Umbilical cord (tissue), 2 donors: ENCODE data around the gene CPLANE1. TPM values are rescaled to one million over a fixed set of nuclear protein-coding genes. Genes with fewer than 3 reads are reported as not detected.
A peak's percentile ranks its signal among the peaks of the same experiment; 100 is the strongest.
"Not testable (repeated sequence)": the region's sequence is repeated elsewhere in the genome, so short reads cannot be mapped to it uniquely, and the experiment has no call there.

Experiments used
- DNase-seq: peaks from one replicate; pipeline ENCODE4 v3.0.0-alpha.2; 2015; ENCODE audit warnings: low spot score
- total RNA-seq: library from RNA; depleted of rRNA; stranded (reverse); fragments of >200 nt; gene quantifications from one replicate; pipeline ENCODE4 v1.2.3, GENCODE V29; 2014; ENCODE audit warnings: low replicate concordance; ENCODE audit not compliant: insufficient read depth

Gene CPLANE1
- total RNA-seq = 34.2 TPM

GRCh38 chr5:37248970-37249814, at the start of gene CPLANE1:
Gene CPLANE1, minus strand, starts transcription at chr5:37249376. Its CDS starts 1,678 bp downstream, at chr5:37247698.
- peak; percentile 92 for DNase-seq

GRCh38 chr5:37296313-37296712, 47.1 kb upstream of the CPLANE1 start:
- not testable (repeated sequence) for DNase-seq

GRCh38 chr5:37283214-37283820, 34.1 kb upstream of the CPLANE1 start:
- no peak for DNase-seq

- DNase-seq = no peak
Measured at GRCh38 chr5:37275511-37275910, 26.3 kb upstream of the CPLANE1 start.

GRCh38 chr5:37272511-37272910, 23.3 kb upstream of the CPLANE1 start:
- peak; percentile 17 for DNase-seq

GRCh38 chr5:37268100-37268499, 18.9 kb upstream of the CPLANE1 start:
- DNase-seq = not testable (repeated sequence)

- no peak for DNase-seq
Measured at GRCh38 chr5:37255774-37256358, 6.7 kb upstream of the CPLANE1 start.

DNA sequence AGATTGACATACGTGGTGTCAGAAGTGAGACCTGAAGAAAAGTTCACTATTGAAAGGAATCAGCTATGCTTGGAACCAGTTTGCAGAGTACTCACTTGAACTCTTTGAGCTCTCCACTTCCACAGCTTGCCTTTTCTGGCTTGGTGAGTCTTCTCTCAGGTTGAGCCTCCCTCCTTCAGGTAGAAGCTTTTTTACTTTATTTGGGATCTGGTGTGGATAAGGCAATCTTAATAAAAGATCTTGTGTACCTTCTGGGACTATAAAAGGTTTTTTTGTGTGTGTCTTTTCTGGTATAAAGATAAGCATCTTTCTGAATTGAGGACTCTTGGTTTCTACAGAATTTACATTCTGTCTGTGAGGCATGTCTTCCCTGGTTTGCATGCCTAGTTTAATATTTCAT, 5.4 kb upstream of the CPLANE1 start:
- DNase-seq = no peak

DNA sequence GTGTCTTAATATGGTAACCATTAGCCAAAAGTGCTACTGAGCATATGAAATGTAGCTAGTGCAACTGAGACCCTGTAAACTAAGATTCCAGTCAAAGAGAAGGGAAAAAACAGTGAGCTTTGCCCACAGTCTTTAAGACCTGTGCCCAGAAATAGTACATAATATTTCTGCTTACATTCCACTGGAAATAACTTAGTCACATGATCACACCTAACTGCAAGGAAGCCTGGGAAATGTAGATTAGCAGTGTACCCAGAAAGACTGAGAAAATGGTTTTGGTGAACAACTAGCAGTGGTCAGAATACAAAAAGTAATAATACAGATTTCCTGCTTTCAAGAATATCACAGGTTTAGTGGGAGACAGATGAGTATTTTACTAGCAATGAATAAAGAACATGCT, 2.5 kb upstream of the CPLANE1 start:
- no peak for DNase-seq

GRCh38 chr5:37249815-37250164, 614 bp upstream of the CPLANE1 start:
- no peak for DNase-seq

GRCh38 chr5:37248421-37248969, 681 bp downstream of the CPLANE1 start:
- DNase-seq = peak; percentile 8

DNA sequence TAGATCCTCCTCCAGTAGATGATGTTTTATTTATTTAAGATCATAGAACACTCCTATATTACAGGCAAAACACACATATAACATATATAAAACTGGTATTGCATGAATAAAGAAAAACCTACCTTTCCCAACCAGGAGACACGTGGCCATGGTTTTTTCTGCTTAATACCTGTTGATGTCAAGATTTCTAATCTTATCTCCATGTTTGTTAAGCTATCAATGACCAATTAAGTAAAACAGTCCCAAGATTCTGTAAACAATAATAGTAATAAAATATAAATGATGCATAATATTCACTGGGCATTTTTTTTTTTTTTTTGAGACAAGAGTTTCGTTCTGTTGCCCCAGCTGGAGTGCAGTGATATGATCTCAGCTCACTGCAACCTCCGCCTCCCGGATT, 1.7 kb downstream of the CPLANE1 start:
- no peak for DNase-seq

GRCh38 chr5:37247036-37247435, 2.1 kb downstream of the CPLANE1 start:
- DNase-seq = no peak

- no peak for DNase-seq
Measured at GRCh38 chr5:37234288-37234687, 14.9 kb downstream of the CPLANE1 start.

DNA sequence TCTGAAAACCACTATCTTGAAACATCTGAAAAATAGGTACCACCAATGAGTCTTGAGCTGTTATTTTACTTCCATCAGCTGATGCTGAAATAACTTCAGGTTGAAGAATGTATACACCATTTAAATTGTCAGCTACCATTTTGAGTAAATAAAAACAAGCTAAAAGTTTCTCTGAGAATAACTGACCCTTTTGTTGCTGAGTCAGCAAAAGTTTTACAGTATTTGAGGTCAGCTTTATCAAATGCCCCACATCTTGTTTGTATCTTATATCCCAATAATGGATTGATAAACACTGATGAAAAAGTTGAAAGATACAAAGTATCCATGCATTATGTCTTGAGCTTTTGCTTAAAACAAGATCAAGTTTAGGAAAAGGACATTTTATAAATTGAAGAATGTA, 22.8 kb downstream of the CPLANE1 start:
- no peak for DNase-seq

DNA sequence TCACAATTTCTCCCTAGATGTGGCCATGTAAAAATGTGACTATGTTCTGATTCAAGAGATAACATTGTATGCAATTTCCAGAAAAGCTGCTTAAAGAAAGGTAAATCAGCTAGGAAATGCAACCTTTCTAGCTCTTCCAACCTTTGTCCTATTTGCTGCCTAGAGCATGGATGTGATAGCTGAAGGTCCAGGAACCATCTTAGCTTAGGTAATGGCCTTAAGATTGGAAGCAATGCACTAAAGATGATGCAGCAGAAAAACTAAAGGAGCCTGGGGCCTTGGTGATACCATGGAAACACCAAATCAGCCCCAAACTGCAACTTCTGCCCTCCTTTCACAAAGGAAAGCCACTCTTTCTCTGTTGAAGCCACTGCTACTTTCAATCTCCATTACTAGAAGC, 27.0 kb downstream of the CPLANE1 start:
- no peak for DNase-seq

DNA sequence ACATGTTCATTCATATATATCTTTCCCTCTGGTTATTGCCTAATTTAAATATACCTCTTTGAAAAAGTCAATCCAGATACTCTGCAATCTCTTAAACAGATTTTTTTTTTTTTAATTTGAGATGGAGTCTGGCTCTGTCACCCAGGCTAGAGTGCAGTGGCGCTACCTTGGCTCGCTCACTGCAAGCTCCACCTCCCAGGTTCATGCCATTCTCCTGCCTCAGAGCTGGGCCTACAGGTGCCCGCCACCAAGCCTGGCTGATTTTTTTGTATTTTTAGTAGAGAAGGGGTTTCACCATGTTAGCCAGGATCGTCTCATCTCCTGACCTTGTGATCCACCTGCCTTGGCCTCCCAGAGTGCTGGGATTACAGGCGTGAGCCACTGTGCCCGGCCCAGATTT, 28.8 kb downstream of the CPLANE1 start:
- not testable (repeated sequence) for DNase-seq

DNA sequence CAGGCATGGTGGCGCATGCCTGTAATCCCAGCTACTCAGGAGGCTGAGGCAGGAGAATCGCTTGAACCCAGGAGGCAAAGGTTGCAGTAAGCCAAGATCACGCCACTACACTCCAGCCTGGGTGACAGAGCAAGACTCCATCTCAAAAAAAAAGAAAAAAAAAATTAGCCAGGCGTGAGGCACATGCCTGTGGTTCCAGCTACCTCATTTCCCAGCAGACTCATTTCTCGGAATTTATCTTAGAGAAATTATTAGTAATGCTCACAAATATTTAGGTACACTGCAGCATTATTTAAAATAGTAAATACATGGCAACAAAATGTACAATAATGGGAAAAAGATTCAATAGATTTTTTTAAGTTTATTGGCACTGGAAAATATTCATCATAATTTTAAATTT, 29.8 kb downstream of the CPLANE1 start:
- DNase-seq = not testable (repeated sequence)

- no peak for DNase-seq
Measured at GRCh38 chr5:37217976-37218375, 31.2 kb downstream of the CPLANE1 start.

DNA sequence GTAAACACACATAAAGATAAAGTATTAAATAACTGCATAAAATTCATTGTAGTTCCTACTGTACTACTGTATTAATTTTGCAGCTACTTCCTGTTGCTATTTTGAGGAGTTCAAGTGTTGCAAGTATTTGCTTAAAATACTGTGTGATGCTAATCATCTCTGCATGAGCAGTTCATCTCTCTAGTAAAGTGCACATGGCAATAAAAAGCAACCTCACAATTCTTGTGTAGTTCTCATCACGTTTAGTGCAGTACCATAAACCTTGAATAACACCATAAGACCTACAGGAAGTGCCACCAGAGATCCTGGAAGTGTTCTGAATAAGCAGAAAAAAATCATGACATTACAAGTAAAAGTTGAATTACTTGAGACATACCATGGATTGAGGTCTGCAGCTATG, 34.6 kb downstream of the CPLANE1 start:
- DNase-seq = no peak

DNA sequence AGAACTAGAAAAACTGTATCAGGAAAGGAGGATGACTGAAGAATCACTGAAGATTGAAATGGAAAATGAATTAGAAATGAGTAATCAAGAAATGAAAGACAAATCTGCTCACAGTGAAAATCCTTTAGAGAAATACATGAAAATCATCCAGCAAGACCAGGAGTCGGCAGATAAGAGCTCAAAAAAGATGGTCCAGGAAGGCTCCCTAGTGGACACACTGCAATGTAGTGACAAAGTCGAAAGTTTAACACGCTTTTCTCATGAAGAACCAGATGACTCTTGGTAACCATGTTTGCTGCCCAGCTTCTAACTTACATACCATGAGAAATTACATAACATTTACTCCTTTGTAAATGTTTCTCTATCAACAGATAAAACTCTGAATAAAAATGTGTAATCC, 37.1 kb downstream of the CPLANE1 start:
- no peak for DNase-seq

GRCh38 chr5:37211661-37212060, 37.5 kb downstream of the CPLANE1 start:
- peak; percentile 3 for DNase-seq
